HepG2 (cell line): ENCODE results near the gene PPP6R2. TPM values are rescaled to one million over a fixed set of nuclear protein-coding genes. Genes with fewer than 3 reads are reported as not detected.

Experiments
- ATAC-seq: fragments of 200-7000 bp; cut with Tn5 transposase; 3 replicates; pipeline ENCODE4 v1.9.1; 2020; ENCODE audit warnings: mild to moderate bottlenecking, moderate library complexity
- BruUV-seq: library from RNA; stranded (reverse); fragments of 400-500 nt; replicated peaks from 2 replicates; lab custom pipeline; 2021; lab: Mats Ljungman, UMichigan
- CTCF ChIA-PET: fragments of 300-600 bp; formaldehyde crosslinking; extraction: SDS; loops from one replicate; lab custom pipeline; 2021; ENCODE audit warnings: low total read pairs, inconsistent platforms, low intra/inter-chr PET ratio; lab: Yijun Ruan, JAX
- POLR2A ChIA-PET: fragments of 350-600 bp; sonication (Branson Sonifier 250); formaldehyde crosslinking; loops from one replicate; lab custom pipeline; 2020; ENCODE audit warnings: antibody characterized with exemption, inconsistent platforms; lab: Yijun Ruan, JAX
- DNase-seq: peaks from one replicate; pipeline ENCODE4 v3.0.0-alpha.2; 2015; ENCODE audit warnings: low spot score
- FAIRE-seq: peaks from 3 replicates; lab custom pipeline; 2011; peaks lifted over from hg19 to GRCh38; lab: Jason Lieb, UNC
- H2AFZ ChIP-seq: one replicate; pipeline ENCODE4 v1.6.1; 2011; ENCODE audit warnings: low read length, inconsistent platforms
- H3K27ac ChIP-seq: fragments of 300-600 bp; 3 replicates; pipeline ENCODE4 v1.8.0; 2011; ENCODE audit warnings: mixed run types, mild to moderate bottlenecking, mixed read lengths, low read length, inconsistent platforms; ENCODE audit not compliant: insufficient read depth; ENCODE audit errors: extremely low read length
- H3K27me3 ChIP-seq, 2 experiments: fragments of 200-600 bp in 1 of 2; 2 replicates in 1 of 2; 3 replicates in 1 of 2; pipeline versions ENCODE4 v1.6.0 to v1.8.0; 2011; ENCODE audit warnings: low read length in 2 of 2, mild to moderate bottlenecking in 2 of 2, moderate library complexity in 2 of 2, inconsistent platforms in 1 of 2; ENCODE audit not compliant: insufficient read depth in 2 of 2, control insufficient read depth in 1 of 2
- H3K36me3 ChIP-seq, 2 experiments: fragments of 200-600 bp in 1 of 2; replicated peaks in 1 of 2; 2 replicates in 1 of 2; 3 replicates in 1 of 2; pipeline versions ENCODE4 v1.5.1 to v1.8.0; 2011; ENCODE audit warnings: low read length in 2 of 2, inconsistent platforms in 1 of 2; ENCODE audit not compliant: insufficient read depth in 2 of 2, control insufficient read depth in 1 of 2
- H3K4me1 ChIP-seq: 2 replicates; pipeline ENCODE4 v1.5.1; 2012; ENCODE audit warnings: low read length, inconsistent platforms; ENCODE audit not compliant: insufficient read depth
- H3K4me2 ChIP-seq: 2 replicates; pipeline ENCODE4 v1.6.0; 2011; ENCODE audit warnings: low read depth, low read length, inconsistent platforms
- H3K4me3 ChIP-seq, 3 experiments: fragments of 200-600 bp in 1 of 3; sonication (generic), shearing (Covaris generic) in 1 of 3; replicated peaks in 1 of 3; 2 replicates each; pipeline ENCODE4 v1.5.1; 2011 to 2016; ENCODE audit warnings: low read length in 3 of 3, inconsistent platforms in 2 of 3, low read depth in 2 of 3, mild to moderate bottlenecking in 2 of 3, control low read depth in 1 of 3, mixed read lengths in 1 of 3; ENCODE audit not compliant: insufficient read depth in 1 of 3
- H3K79me2 ChIP-seq: one replicate; pipeline ENCODE4 v1.6.1; 2011; ENCODE audit warnings: low read length, inconsistent platforms; ENCODE audit not compliant: insufficient read depth
- H3K9ac ChIP-seq: 2 replicates; pipeline ENCODE4 v1.6.0; 2011; ENCODE audit warnings: mild to moderate bottlenecking, low read depth, low read length, inconsistent platforms; ENCODE audit not compliant: insufficient read depth
- H3K9me3 ChIP-seq: 2 replicates; pipeline ENCODE4 v1.5.1; 2012; ENCODE audit warnings: mild to moderate bottlenecking, low read length
- H4K20me1 ChIP-seq: 2 replicates; pipeline ENCODE4 v1.6.0; 2011; ENCODE audit warnings: inconsistent platforms, mild to moderate bottlenecking, low read length, moderate library complexity; ENCODE audit not compliant: insufficient read depth
- ZNF124 ChIP-seq: sonication (generic); formaldehyde crosslinking; IDR thresholded peaks from 2 replicates; pipeline ENCODE4 v1.4.0; 2020; ENCODE audit warnings: missing genetic modification reagents
- ZNF646 ChIP-seq: sonication (generic); formaldehyde crosslinking; IDR thresholded peaks from 2 replicates; pipeline ENCODE4 v1.9.0; 2021; ENCODE audit warnings: mild to moderate bottlenecking, missing genetic modification reagents
- WGBS: methylation state at CpG from one replicate; pipeline ENCODE4 v1.1.6; 2017; ENCODE audit warnings: low lambda C conversion rate; 5-methylcytosine and 5-hydroxymethylcytosine counted together
- in situ Hi-C: cut with HindIII; loops from 2 replicates; pipeline ENCODE4 v1.10.0; 2017; ENCODE audit warnings: low pct_unique_long_range_greater_than_20kb; ENCODE audit not compliant: extremely low pct_ligation_motif_present
- intact Hi-C: fragments of 100-400 bp; cut with micrococcal nuclease; formaldehyde crosslinking; loops from one replicate; pipeline ENCODE4 v1.10.0; 2022; ENCODE audit not compliant: unreplicated experiment
- polyA plus RNA-seq, 8 experiments: library from polyadenylated mRNA; depleted of rRNA in 3 of 8; stranded (reverse) in 7 of 8; unstranded in 1 of 8; fragments of >200 nt; fragmentation: Illumina TruSeq in 4 of 8; extraction: Trizol in 4 of 8; gene quantifications; 2 replicates each; pipeline versions ENCODE4 v1.2.1 to v1.2.3, GENCODE V29; 2011 to 2016; ENCODE audit warnings: low read depth in 4 of 8, missing spikeins in 1 of 8, mixed read lengths in 1 of 8; ENCODE audit not compliant: insufficient read depth in 1 of 8
- total RNA-seq, 5 experiments: library from RNA; depleted of rRNA; stranded (reverse); fragments of >200 nt; fragmentation: Illumina TruSeq; extraction: Trizol; gene quantifications; 2 replicates each; pipeline ENCODE4 v1.2.3, GENCODE V29; 2016; ENCODE audit warnings: low read depth in 1 of 5

The PPP6R2 gene
- total and polyA plus RNA-seq, 2 of the 13 experiments (the other 11 are each of a cell fraction or from before 2014, with no cell fraction given) = 55.0 to 102 TPM

GRCh38 chr22:50338042-50338573 lies 5.0 kb upstream of the PPP6R2 start:
- no peak overlapping the region for H3K4me3 ChIP-seq
- BruUV-seq = no TSS peak
- no peak overlapping the region for H3K9ac ChIP-seq
- H3K79me2 ChIP-seq = no peaks in the 10 kb centered on the region
- DNase-seq (no peak), FAIRE-seq (peak; percentile 54), ATAC-seq (no peak)
- CTCF ChIA-PET = no interaction called here
- H3K9me3 ChIP-seq = no peaks in the 10 kb centered on the region
- H4K20me1 ChIP-seq = 0 out of 2 replicates have a peak, but pooled peaks cover 4% of the 10 kb centered on the region
- intact Hi-C loops = no loop called here
- 97% methylated on average over 5 of the region's 5 CpGs for WGBS
- H3K27me3 ChIP-seq = no peaks in the 10 kb centered on the region
- no peak overlapping the region for H2AFZ ChIP-seq
- H3K4me2 ChIP-seq = no peak overlapping the region
- in situ Hi-C loops = no loop called here
- peaks cover 34% of the 10 kb centered on the region for H3K4me1 ChIP-seq
- H3K27ac ChIP-seq = no peak overlapping the region
- H3K36me3 ChIP-seq = no peaks in the 10 kb centered on the region
- POLR2A ChIA-PET = no interaction called here
- no peak for TF ChIP-seq ZNF124 (CRISPR knock-in tag)
- peak; percentile 87 for TF ChIP-seq ZNF646 (CRISPR knock-in tag)
